ENCODE results near the gene MYL6. TPM values are rescaled to one million over a fixed set of nuclear protein-coding genes. Genes with fewer than 3 reads are reported as not detected.

Gene MYL6
- total and polyA plus RNA-seq, 10 of the 15 experiments (the other 5 are each of a cell fraction or from before 2014, with no cell fraction given), result 1,000 to 4,116 (median 1,828) TPM

GRCh38 chr12:56158029-56158925 is at the start of gene MYL6 (continued):
- peak; percentile 70 for TF ChIP-seq DPF2 (IDR thresholded peaks at IDR 0.05)
- TF ChIP-seq NKRF (conservative IDR thresholded peaks at IDR 0.05), result peak; percentile 55
- no peak for TF ChIP-seq CBX5 (IDR thresholded peaks at IDR 0.05; ENCODE audit: low read depth)
- 0 out of 2 replicates have a peak, but pooled peaks have one; percentile 35 for TF ChIP-seq GATAD2B (conservative IDR thresholded peaks at IDR 0.05; ENCODE audit: low read depth)
- peak; percentile 98 for TF ChIP-seq JUND (IDR thresholded peaks at IDR 0.05; ENCODE audit: low read depth, low read length)
- TF ChIP-seq RELB (IDR thresholded peaks at IDR 0.05; ENCODE audit: low read depth), result peak; percentile 73
- TF ChIP-seq ZNF622 (IDR thresholded peaks at IDR 0.05), result no peak
- no peak for TF ChIP-seq NFXL1 (IDR thresholded peaks at IDR 0.05; ENCODE audit: borderline replicate concordance)
- no peak for TF ChIP-seq IRF5 (IDR thresholded peaks at IDR 0.05; ENCODE audit: borderline replicate concordance)
- no peak for TF ChIP-seq SREBF1 (IDR thresholded peaks at IDR 0.05; ENCODE audit: low read length)
- TF ChIP-seq, protein P1, sequence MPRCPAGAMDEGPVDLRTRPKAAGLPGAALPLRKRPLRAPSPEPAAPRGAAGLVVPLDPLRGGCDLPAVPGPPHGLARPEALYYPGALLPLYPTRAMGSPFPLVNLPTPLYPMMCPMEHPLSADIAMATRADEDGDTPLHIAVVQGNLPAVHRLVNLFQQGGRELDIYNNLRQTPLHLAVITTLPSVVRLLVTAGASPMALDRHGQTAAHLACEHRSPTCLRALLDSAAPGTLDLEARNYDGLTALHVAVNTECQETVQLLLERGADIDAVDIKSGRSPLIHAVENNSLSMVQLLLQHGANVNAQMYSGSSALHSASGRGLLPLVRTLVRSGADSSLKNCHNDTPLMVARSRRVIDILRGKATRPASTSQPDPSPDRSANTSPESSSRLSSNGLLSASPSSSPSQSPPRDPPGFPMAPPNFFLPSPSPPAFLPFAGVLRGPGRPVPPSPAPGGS (IDR thresholded peaks at IDR 0.05; ENCODE audit: borderline replicate concordance, insufficient read depth, low read depth, low read length, poor library complexity, severe bottlenecking), result peak; percentile 56
- no peak for TF ChIP-seq NFIC (IDR thresholded peaks at IDR 0.05; ENCODE audit: low read depth, low read length)
- no peak for TF ChIP-seq NR2C2 (IDR thresholded peaks at IDR 0.05; ENCODE audit: borderline replicate concordance, control insufficient read depth, insufficient read length, low read depth)
- TF ChIP-seq SPI1 (IDR thresholded peaks at IDR 0.05; ENCODE audit: borderline replicate concordance, insufficient read depth, low read depth, low read length), result peak; percentile 88
- no peak for TF ChIP-seq RBBP5 (conservative IDR thresholded peaks at IDR 0.05)
- no peak for TF ChIP-seq ZNF24 (IDR thresholded peaks at IDR 0.05)
- TF ChIP-seq RAD21 (IDR thresholded peaks at IDR 0.05; ENCODE audit: insufficient read depth, low read depth, low read length), result no peak
- no peak for TF ChIP-seq HDAC2 (IDR thresholded peaks at IDR 0.05)
- TF ChIP-seq RELA (IDR thresholded peaks at IDR 0.05; ENCODE audit: borderline replicate concordance, partially characterized antibody), result no peak
- no peak for TF ChIP-seq SREBF2 (IDR thresholded peaks at IDR 0.05; ENCODE audit: low read length)
- TF ChIP-seq, protein P2, sequence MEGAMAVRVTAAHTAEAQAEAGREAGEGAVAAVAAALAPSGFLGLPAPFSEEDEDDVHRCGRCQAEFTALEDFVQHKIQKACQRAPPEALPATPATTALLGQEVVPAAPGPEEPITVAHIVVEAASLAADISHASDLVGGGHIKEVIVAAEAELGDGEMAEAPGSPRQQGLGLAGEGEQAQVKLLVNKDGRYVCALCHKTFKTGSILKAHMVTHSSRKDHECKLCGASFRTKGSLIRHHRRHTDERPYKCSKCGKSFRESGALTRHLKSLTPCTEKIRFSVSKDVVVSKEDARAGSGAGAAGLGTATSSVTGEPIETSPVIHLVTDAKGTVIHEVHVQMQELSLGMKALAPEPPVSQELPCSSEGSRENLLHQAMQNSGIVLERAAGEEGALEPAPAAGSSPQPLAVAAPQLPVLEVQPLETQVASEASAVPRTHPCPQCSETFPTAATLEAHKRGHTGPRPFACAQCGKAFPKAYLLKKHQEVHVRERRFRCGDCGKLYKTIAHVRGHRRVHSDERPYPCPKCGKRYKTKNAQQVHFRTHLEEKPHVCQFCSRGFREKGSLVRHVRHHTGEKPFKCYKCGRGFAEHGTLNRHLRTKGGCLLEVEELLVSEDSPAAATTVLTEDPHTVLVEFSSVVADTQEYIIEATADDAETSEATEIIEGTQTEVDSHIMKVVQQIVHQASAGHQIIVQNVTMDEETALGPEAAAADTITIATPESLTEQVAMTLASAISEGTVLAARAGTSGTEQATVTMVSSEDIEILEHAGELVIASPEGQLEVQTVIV (IDR thresholded peaks at IDR 0.05; ENCODE audit: borderline replicate concordance, partially characterized antibody), result peak; percentile 29
